NCI-H1105 (cell line): ENCODE results near the gene SRRM3.
"Not testable (repeated sequence)": the region's sequence is repeated elsewhere in the genome, so short reads cannot be mapped to it uniquely, and the experiment has no call there.

Source experiments
- DNase-seq: peaks from one replicate; lab custom pipeline; 2025; lab: John Stamatoyannopoulos, UW

The SRRM3 gene

GRCh38 chr7:76291351-76292212, 89.9 kb downstream of the SRRM3 start:
- peak; percentile 55 for DNase-seq

GRCh38 chr7:76292213-76292573, 90.5 kb downstream of the SRRM3 start:
- no peak for DNase-seq

GRCh38 chr7:76292911-76293310, 91.2 kb downstream of the SRRM3 start:
- DNase-seq = not testable (repeated sequence)

- DNase-seq = no peak
Observed at GRCh38 chr7:76293407-76293901, 91.8 kb downstream of the SRRM3 start.

- peak; percentile 89 for DNase-seq
Observed at GRCh38 chr7:76294344-76295024, 92.8 kb downstream of the SRRM3 start.

GRCh38 chr7:76296743-76297740, 95.3 kb downstream of the SRRM3 start:
- DNase-seq = no peak

- DNase-seq = no peak
Observed at GRCh38 chr7:76300166-76300731, 98.6 kb downstream of the SRRM3 start.

- DNase-seq = no peak
Observed at GRCh38 chr7:76301000-76301399, 99.3 kb downstream of the SRRM3 start.

GRCh38 chr7:76302347-76303201, 100.9 kb downstream of the SRRM3 start, which contains the start of gene HSPB1:
TSS of gene HSPB1 (plus strand) at chr7:76302673. CDS start at chr7:76302713, 40 bp downstream.
- DNase-seq = peak; percentile 88

GRCh38 chr7:76303202-76304147, 101.8 kb downstream of the SRRM3 start:
- no peak for DNase-seq

- DNase-seq = no peak
Observed at GRCh38 chr7:76304888-76305375, 103.2 kb downstream of the SRRM3 start.

- not testable (repeated sequence) for DNase-seq
Observed at GRCh38 chr7:76308874-76309273, 107.2 kb downstream of the SRRM3 start.

- DNase-seq = not testable (repeated sequence)
Observed at GRCh38 chr7:76309341-76310101, 107.8 kb downstream of the SRRM3 start.

- peak; percentile 84 for DNase-seq
Observed at GRCh38 chr7:76310102-76310957, 108.6 kb downstream of the SRRM3 start.

GRCh38 chr7:76311838-76312237, 110.1 kb downstream of the SRRM3 start:
- not testable (repeated sequence) for DNase-seq

- DNase-seq = peak; percentile 81
Observed at GRCh38 chr7:76314042-76314721, 112.5 kb downstream of the SRRM3 start.

GRCh38 chr7:76314740-76315139, 113.0 kb downstream of the SRRM3 start:
- not testable (repeated sequence) for DNase-seq
